Sigmoid colon (tissue), 4 donors: Measurements from ENCODE around the gene APOLD1.

ENCODE experiments used
- CTCF ChIP-seq, 4 experiments: fragments of 450-650 bp in 3 of 4; fragments of 200-600 bp in 1 of 4; IDR thresholded peaks; one replicate each; pipeline ENCODE4 v1.5.1; 2016 to 2019; ENCODE audit warnings: antibody characterized with exemption in 4 of 4, mild to moderate bottlenecking in 3 of 4, moderate library complexity in 2 of 4
- EP300 ChIP-seq, 4 donors: sonication (generic); formaldehyde crosslinking; IDR thresholded peaks; one replicate each; pipeline ENCODE4 v1.6.1; 2017; ENCODE audit warnings: antibody characterized with exemption in 4 of 4
- POLR2A ChIP-seq, 2 donors: fragments of 450-650 bp; IDR thresholded peaks; one replicate each; pipeline ENCODE4 v1.6.1; 2016; ENCODE audit warnings: antibody characterized with exemption in 2 of 2, mild to moderate bottlenecking in 2 of 2, moderate library complexity in 2 of 2

- TF ChIP-seq CTCF (IDR thresholded peaks at IDR 0.05) (no peak), POLR2A (IDR thresholded peaks at IDR 0.05) (no peak), EP300 (IDR thresholded peaks at IDR 0.05) (no peak)
Observed at GRCh38 chr12:12748044-12748443, 37.4 kb upstream of the APOLD1 start.
